Left cardiac atrium (tissue), 2 donors: ENCODE measurements around the gene TRUB2. TPM values are rescaled to one million over a fixed set of nuclear protein-coding genes. Genes with fewer than 3 reads are reported as not detected.

Source experiments
- total RNA-seq, 2 donors: library from RNA; stranded (reverse); fragmentation: NEBNext Ultra II Directional; extraction: Animal tissue kit (Norgen Biotek cat#: 25700); gene quantifications; one replicate each; pipeline ENCODE4 v1.2.1, GENCODE V29; 2021
- donor health status: DM: no; HTN: yes; CAD: no; lungs with severe emphysema.
- donor health status: DM: yes; HTN: yes; CAD: no.

TRUB2 gene
- total RNA-seq, 2 donors from 2014 or later = 23.0 to 26.6 TPM

Other genes starting within 250 kb of the TRUB2 start
- gene PTGES2, start 194.7 kb downstream of the TRUB2 start, total RNA-seq = 100 to 1,000 TPM; 111 to 155 TPM
- gene LCN2, start 173.0 kb downstream of the TRUB2 start, total RNA-seq = under 1 TPM in 1 of 2 donors, not detected in 1; 0.38 TPM
- gene BBLN, start 162.2 kb downstream of the TRUB2 start, total RNA-seq = 10 to 100 TPM; 45.3 to 46.2 TPM
- 10 to 100 TPM; 67.1 to 68.5 TPM for gene CIZ1, start 130.9 kb downstream of the TRUB2 start, total RNA-seq
- gene DNM1, start 119.1 kb downstream of the TRUB2 start, total RNA-seq = 10 to 100 TPM; 11.3 to 14.0 TPM
- gene GOLGA2, start 46.4 kb downstream of the TRUB2 start, total RNA-seq = 100 to 1,000 TPM in 1 of 2 donors, 10 to 100 TPM in 1; 85.6 to 113 TPM
- 10 to 100 TPM; 17.2 to 18.4 TPM for gene SWI5, start 46.2 kb downstream of the TRUB2 start, total RNA-seq
- gene COQ4, start 392 bp upstream of the TRUB2 start, total RNA-seq = 10 to 100 TPM; 21.2 to 27.7 TPM
- gene SLC27A4, start 18.1 kb upstream of the TRUB2 start, total RNA-seq = 10 to 100 TPM; 17.6 to 21.7 TPM
- 10 to 100 TPM; 49.8 to 58.0 TPM for gene URM1, start 48.9 kb upstream of the TRUB2 start, total RNA-seq
- gene CERCAM, start 98.4 kb upstream of the TRUB2 start, total RNA-seq = 10 to 100 TPM; 19.1 to 22.8 TPM
- 10 to 100 TPM; 12.6 to 19.1 TPM for gene ODF2, start 133.6 kb upstream of the TRUB2 start, total RNA-seq
- gene GLE1, start 182.3 kb upstream of the TRUB2 start, total RNA-seq = 10 to 100 TPM; 15.5 to 19.1 TPM
- gene SPTAN1, start 230.1 kb upstream of the TRUB2 start, total RNA-seq = 100 to 1,000 TPM; 277 to 336 TPM